ENCODE measurements around the gene RIBC2.
"Not testable (repeated sequence)": the region's sequence is repeated elsewhere in the genome, so short reads cannot be mapped to it uniquely, and the experiment has no call there.

Gene RIBC2

GRCh38 chr22:45425101-45425500 lies 11.6 kb downstream of the RIBC2 start:
- peak; percentile 36 for DNase-seq (ENCODE audit: low read depth)

DNA sequence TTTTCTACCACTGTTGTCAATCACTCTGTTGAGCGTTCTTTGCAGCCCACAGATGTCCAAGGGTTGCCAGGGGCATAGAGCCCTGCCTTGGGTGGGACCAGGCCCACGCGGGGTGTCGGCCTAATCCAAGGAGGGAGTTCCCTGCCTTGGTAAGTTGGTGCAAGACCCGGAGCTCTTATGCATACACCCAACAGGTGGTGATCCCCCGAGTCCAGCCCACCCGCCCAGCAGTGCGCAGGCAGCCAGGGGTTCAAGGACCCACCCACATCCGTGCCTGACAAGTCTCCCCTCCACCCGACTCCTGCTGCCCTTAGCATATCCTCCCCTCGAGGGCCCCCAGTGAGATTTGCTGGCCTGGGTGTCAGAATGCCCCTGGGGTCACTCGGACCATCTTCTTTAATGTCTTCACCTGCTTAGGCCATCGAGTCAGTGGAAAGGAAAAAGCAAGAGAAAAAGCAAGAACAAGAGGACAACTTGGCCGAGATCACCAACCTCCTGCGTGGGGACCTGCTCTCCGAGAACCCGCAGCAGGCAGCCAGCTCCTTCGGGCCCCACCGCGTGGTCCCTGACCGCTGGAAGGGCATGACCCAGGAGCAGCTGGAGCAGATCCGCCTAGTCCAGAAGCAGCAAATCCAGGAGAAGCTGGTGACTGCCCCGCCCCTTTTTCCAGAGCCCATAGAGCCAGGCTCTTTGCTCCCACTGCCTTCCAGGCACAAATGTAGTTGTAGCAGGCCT lies 12.2 kb downstream of the RIBC2 start:
- DNase-seq (ENCODE audit: low read depth), result no peak

DNA sequence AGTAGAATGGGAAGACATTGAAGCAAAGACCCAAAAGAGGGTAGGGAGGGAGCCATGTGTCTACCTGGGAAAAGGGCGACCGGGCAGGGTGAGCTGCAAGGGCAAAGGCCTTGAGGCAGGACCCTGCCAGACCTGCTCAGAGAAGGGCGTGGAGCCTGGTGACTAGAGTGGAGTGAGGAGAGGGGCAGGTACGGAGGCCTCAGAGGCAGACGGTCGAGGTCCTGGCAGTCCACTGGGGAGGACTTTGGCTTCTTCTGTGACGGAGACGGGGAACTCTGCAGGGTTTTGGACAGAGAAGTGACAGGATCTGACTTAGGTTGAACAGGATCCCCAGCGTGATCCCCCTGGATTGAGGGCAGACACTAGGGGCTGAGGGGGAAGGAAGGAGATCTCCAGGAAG lies 12.9 kb downstream of the RIBC2 start:
- DNase-seq (ENCODE audit: low read depth), result no peak

DNA sequence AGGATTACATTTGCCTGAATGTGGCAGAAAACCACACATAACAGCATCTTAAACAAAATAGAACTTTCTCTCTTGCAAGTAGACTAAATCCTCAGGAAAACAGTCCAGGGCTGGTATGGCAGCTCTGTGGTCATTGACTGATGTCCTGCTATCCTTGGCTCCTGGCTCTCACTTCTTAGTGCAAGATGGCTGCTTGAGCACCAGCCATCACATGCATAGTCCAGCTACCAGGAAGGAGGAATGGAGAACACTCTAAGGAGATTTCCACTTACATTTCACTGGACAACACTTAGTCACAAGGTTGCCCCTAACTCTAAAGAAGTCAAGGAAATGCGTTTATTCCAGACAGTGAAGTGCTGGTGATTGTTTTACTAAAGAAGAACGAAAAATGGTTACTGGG lies 13.6 kb downstream of the RIBC2 start:
- no peak for DNase-seq (ENCODE audit: low read depth)

- DNase-seq (ENCODE audit: low read depth), result no peak
Measured at GRCh38 chr22:45428391-45429385, 15.2 kb downstream of the RIBC2 start.

- DNase-seq (ENCODE audit: low read depth), result no peak
Measured at GRCh38 chr22:45429424-45429823, 15.9 kb downstream of the RIBC2 start.

DNA sequence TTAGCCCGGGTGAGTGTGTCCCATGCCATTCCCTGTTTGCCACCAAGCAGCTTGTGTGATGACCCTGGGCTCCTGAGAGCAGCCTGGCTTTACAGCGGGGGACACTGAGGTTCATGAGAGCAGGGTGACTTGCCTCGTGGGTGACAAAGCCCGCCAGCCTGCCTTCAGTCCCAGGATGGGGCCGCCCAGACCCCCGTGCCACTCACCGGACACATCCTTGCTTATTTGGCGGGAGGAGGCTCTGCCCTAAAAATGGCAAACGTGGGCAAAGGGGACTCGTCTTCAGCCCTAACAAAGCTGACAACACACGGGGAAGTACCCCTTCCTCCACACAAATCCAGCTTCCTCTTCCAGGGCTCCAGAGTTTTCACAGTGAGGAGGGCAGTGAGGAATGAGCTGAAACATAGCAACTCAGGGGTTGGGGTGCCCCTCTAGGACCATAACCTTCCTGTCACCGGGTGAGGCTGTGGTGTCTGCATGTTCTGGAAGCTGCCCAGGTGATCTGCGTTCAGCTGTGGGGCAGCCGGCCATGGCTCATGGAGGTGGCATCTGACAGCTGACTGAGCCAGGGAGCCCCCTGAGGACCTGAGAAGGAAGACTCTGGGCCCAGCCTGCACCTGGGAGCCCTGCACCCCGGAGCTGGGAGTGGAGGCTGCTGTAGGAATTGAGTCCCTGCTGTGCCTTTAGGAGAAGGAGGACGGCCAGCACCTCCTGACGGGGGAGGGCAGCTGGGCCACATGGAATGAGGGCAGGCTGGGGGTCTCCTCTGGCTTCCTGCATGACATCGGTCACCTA lies 16.7 kb downstream of the RIBC2 start:
- DNase-seq (ENCODE audit: low read depth), result no peak

- no peak for DNase-seq (ENCODE audit: low read depth)
Measured at GRCh38 chr22:45430871-45431270, 17.4 kb downstream of the RIBC2 start.

GRCh38 chr22:45434981-45435380 lies 21.5 kb downstream of the RIBC2 start:
- no peak for DNase-seq (ENCODE audit: low read depth)

DNA sequence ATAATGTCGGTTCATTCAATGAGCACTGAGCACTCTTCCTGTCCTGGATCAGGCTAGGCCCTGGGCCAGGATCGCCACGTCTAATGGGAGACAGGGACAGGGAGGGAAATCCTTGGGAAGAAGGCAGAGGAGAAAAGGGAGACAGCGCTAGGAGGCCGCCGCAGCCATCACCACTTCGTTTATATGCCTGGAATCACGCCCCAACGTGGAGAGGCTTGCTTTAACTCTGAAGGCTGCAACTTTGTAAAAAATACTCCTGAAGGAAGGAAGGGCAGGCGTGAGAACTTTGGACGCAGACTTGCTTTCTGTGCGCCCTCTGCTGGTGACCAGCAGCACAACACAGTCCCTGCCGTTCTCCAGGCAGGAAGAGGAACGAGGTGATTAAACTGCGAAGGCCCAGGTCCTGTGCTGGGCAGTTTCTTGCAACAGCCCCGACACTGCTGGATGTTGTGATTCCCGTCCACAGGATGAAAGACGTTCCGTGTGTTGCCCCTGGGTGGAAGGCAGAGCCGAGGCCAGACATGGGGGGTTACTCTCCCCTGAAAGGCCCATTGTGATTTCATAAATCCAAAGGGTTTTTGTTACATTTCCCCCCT lies 22.1 kb downstream of the RIBC2 start:
- DNase-seq (ENCODE audit: low read depth), result peak; percentile 82

- not testable (repeated sequence) for DNase-seq (ENCODE audit: low read depth)
Measured at GRCh38 chr22:45436871-45437517, 23.5 kb downstream of the RIBC2 start.

GRCh38 chr22:45438336-45438735 lies 24.8 kb downstream of the RIBC2 start:
- no peak for DNase-seq (ENCODE audit: low read depth)

GRCh38 chr22:45440688-45441087 lies 27.2 kb downstream of the RIBC2 start:
- DNase-seq (ENCODE audit: low read depth), result not testable (repeated sequence)

- DNase-seq (ENCODE audit: low read depth), result peak; percentile 49
Measured at GRCh38 chr22:45441138-45441537, 27.6 kb downstream of the RIBC2 start.

DNA sequence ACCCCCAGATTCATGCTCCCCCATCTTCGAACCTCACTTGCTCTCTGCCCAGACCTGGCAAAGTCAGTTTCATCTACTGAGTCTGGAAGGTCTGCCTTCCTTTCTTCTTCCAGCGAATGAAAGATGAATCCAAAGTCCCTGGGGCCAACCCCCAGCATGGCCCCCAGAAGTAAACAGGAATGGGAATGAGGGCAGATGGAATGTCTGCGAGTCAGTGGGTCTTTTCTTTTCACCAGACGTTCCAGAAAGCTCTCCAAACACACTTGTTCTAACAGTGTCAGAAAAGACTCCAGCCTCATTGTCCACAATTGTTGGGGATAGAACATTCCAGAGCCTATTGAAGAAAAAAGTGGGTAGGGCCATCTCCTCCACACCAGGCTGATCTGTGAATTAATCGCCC lies 28.6 kb downstream of the RIBC2 start:
- DNase-seq (ENCODE audit: low read depth), result no peak

DNA sequence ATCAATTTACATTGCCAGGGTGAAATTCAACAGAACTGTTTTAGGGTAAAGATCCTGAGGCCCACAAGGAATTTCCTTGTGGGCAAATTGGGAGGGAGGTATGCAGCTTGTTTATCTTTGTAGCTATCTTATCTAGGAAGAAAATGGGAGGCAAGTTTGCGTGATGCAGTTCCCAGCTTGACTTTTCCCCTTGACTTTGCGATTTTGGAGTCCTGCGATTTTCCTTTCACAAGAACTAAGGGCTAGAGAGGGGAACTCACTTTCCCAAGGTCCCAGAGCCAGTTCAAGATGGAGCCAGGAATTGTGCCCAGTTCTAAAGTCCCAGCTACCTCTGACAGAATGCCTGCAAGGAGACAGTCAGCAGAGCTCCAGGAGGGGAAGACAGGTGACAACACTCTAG lies 30.7 kb downstream of the RIBC2 start:
- DNase-seq (ENCODE audit: low read depth), result no peak

DNA sequence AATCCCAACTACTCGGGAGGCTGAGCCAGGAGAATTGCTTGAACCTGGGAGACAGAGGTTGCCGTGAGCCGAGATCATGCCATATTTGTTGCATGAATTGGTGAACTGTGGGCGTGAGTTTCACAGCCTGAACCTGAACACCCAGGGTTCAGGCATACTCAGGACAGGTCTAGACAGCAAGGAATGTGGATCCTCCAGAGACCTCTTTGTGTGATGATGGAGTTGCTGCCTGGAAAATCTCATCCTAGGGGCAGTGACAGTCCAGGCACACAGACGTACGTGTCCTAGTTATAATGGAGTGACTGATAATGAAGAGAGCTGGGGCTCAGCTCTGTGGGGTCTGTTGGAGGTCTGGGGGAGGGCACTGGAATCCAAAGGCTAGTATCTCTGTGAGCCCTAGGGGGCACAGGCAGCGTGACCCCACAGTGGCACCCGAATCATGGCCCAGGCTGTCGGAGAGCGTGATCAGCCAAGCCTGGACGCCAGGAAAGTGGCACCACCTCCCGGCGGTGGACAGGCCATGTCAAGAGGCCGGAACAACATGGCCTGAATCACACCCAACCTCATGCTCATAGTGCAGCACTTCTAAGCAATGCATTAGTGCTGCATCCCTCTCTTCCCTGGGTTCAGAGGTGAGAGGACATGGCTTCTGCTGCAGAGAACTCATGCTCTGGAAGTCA lies 31.7 kb downstream of the RIBC2 start:
- no peak for DNase-seq (ENCODE audit: low read depth)

DNA sequence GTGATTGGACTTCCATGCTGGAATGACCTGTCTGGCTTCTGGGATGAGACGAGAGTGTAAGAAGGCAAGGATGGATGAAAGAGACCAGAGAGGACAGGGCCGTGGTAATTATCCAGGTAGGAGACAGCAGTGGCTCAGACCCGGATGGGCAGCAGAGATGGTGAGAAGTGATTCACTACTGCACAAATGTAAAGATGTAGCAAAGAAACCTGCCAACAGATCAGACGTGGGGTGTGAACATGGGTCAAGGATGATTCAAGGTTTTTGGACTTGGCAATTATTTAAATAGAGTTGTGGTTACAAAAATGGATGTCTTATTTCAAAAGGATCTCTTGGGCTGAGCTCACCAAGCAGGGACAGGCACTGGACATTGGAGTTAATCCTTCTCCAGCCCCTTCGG lies 32.7 kb downstream of the RIBC2 start:
- DNase-seq (ENCODE audit: low read depth), result peak; percentile 27

GRCh38 chr22:45447596-45447995 lies 34.1 kb downstream of the RIBC2 start:
- not testable (repeated sequence) for DNase-seq (ENCODE audit: low read depth)

DNA sequence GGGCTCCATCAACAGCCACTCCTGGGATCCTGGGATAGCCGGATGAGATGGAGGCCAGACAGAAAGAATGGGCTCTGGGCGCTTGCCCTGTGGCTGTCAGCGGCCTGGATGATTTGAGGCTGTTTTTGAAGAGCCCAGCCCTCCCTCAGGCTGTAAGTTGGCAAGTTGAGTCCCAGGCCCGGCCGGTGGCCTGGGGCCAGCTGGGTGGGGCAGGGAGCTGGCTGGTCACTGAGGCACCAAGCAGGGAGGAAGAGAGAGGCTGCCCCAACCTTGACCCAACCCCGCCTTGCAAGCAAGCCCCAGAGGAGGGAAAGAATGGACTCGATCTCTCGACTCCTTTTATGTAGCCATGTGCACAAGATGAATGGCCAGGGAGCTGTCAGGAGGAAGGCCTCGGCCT lies 34.9 kb downstream of the RIBC2 start:
- peak; percentile 66 for DNase-seq (ENCODE audit: low read depth)

DNA sequence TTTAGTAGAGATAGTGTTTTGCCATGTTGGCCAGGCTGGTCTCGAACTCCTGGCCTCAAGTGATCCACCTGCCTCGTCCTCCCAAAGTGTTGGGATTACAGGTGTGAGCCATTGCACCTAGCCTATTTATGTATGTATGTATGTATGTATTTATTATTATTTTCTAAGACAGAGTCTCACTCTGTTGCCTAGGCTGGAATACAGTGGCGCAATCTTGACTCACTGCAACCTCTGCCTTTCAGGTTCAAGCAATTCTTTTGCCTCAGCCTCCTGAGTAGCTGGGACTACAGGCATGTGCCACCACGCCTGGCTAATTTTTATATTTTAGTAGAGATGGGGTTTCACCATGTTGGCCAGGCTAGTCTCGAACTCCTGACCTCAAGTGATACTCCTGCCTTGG lies 35.9 kb downstream of the RIBC2 start:
- not testable (repeated sequence) for DNase-seq (ENCODE audit: low read depth)
